Keratinocyte (primary cell): ENCODE data around the gene HOXB7.
A peak's percentile ranks its signal among the peaks of the same experiment; 100 is the strongest.

Experiments used
- CTCF ChIP-seq, 3 experiments: IDR thresholded peaks in 1 of 3; conservative IDR thresholded peaks in 1 of 3; optimal IDR thresholded peaks in 1 of 3; 2 replicates in 2 of 3; 3 replicates in 1 of 3; pipeline versions ENCODE3 to v1.5.1; 2011; ENCODE audit warnings: low read length in 3 of 3, mild to moderate bottlenecking in 3 of 3, moderate library complexity in 2 of 3, control low read depth in 1 of 3, inconsistent platforms in 1 of 3; ENCODE audit not compliant: insufficient read depth in 2 of 3; ENCODE audit errors: extremely low read depth in 1 of 3
- EZH2 ChIP-seq: IDR thresholded peaks from one replicate; pipeline ENCODE4 v1.6.1; 2012; ENCODE audit warnings: inconsistent platforms, mild to moderate bottlenecking, low read length, moderate library complexity

GRCh38 chr17:48639982-48640857 is 29.4 kb upstream of the HOXB7 start:
- TF ChIP-seq CTCF (optimal IDR thresholded peaks at IDR 0.05 in 1 of 3, IDR thresholded peaks at IDR 0.05 in 1 of 3, conservative IDR thresholded peaks at IDR 0.05 in 1 of 3; ENCODE audit: extremely low read depth in 1 of 3, insufficient read depth in 2 of 3, low read length in 3 of 3) (no peak), EZH2 (peak; percentile 7)
